OCI-LY3 (cell line): ENCODE data around the gene TPRN.

Experiments
- H2AFZ ChIP-seq: fragments of 200-600, 300-600 bp; shearing (Covaris generic); 2 replicates; pipeline ENCODE4 v1.6.0; 2014; ENCODE audit warnings: antibody characterized with exemption, low read depth, low read length
- H3K27ac ChIP-seq: fragments of 200-600, 300-600 bp; sonication (generic); 2 replicates; pipeline ENCODE4 v1.5.1; 2014; ENCODE audit warnings: mild to moderate bottlenecking, low read length, moderate library complexity, mixed read lengths
- H3K27me3 ChIP-seq: fragments of 200-600, 300-600 bp; sonication (generic); 2 replicates; pipeline ENCODE4 v1.6.1; 2014; ENCODE audit warnings: low read depth, low read length, mixed read lengths
- H3K36me3 ChIP-seq: fragments of 200-600, 300-600 bp; sonication (generic); replicated peaks from 2 replicates; pipeline ENCODE3; 2014; ENCODE audit warnings: low read depth, low read length, mixed read lengths
- H3K4me1 ChIP-seq: fragments of 300-600, 200-600 bp; sonication (generic); 2 replicates; pipeline ENCODE4 v1.6.1; 2014; ENCODE audit warnings: low read length, mixed read lengths
- H3K4me2 ChIP-seq: fragments of 200-600, 300-600 bp; sonication (generic); 2 replicates; pipeline ENCODE4 v1.6.1; 2014; ENCODE audit warnings: low read length, mixed read lengths
- H3K4me3 ChIP-seq: fragments of 300-600, 200-600 bp; sonication (generic); 2 replicates; pipeline ENCODE4 v1.5.1; 2014; ENCODE audit warnings: antibody characterized with exemption, mild to moderate bottlenecking, low read length, moderate library complexity
- H3K79me2 ChIP-seq: fragments of 300-600, 200-600 bp; shearing (Covaris generic); 2 replicates; pipeline ENCODE4 v1.6.1; 2014; ENCODE audit warnings: mild to moderate bottlenecking, low read length, mixed read lengths
- H3K9ac ChIP-seq: fragments of 300-600, 200-600 bp; shearing (Covaris generic); 2 replicates; pipeline ENCODE4 v1.6.0; 2014; ENCODE audit warnings: mild to moderate bottlenecking, low read length, moderate library complexity
- H3K9me3 ChIP-seq: fragments of 200-600, 300-600 bp; shearing (Covaris generic); 2 replicates; pipeline ENCODE4 v1.6.1; 2014; ENCODE audit warnings: low read length, mixed read lengths; ENCODE audit not compliant: insufficient read depth
- H4K20me1 ChIP-seq: fragments of 200-600, 300-600 bp; sonication (generic); 2 replicates; pipeline ENCODE4 v1.6.1; 2016; ENCODE audit warnings: low read length, mixed read lengths; ENCODE audit not compliant: insufficient read depth
- EZH2phosphoT487 ChIP-seq: fragments of 200-600 bp; shearing (Covaris generic); IDR thresholded peaks from 2 replicates; pipeline ENCODE4 v1.6.1; 2018; ENCODE audit warnings: antibody characterized with exemption, mixed run types, low read depth
- TF ChIP-seq, protein P1 (sequence below): fragments of 200-600, 300-600 bp; sonication (generic); IDR thresholded peaks from 2 replicates; pipeline ENCODE4 v1.5.1; 2014; ENCODE audit warnings: antibody characterized with exemption, low read length, low read depth

TPRN gene

DNA sequence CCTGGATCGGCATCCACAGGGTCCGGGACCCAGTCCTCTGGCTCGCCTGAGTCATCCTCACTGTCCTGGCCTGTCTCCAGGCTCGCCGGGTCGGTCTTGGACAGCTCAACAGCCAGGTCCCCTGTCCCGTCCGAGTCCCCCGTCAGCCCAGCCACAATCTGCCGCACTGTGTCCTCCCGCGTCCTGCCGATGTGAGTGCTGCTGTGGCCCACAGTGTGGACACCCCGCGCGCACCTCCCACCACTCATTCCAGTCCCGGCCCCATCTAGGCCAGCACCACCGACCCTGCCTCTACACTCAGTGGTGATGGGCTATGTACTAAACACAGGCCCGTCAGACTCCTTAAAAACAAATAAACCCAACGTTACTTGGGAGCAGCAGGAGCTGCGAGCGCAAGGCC is 18.9 kb downstream of the TPRN start:
- H2AFZ ChIP-seq = no peak overlapping the region
- H4K20me1 ChIP-seq = no peaks in the 10 kb centered on the region; the same call in 1 of the 2 replicates
- TF ChIP-seq, protein P1, sequence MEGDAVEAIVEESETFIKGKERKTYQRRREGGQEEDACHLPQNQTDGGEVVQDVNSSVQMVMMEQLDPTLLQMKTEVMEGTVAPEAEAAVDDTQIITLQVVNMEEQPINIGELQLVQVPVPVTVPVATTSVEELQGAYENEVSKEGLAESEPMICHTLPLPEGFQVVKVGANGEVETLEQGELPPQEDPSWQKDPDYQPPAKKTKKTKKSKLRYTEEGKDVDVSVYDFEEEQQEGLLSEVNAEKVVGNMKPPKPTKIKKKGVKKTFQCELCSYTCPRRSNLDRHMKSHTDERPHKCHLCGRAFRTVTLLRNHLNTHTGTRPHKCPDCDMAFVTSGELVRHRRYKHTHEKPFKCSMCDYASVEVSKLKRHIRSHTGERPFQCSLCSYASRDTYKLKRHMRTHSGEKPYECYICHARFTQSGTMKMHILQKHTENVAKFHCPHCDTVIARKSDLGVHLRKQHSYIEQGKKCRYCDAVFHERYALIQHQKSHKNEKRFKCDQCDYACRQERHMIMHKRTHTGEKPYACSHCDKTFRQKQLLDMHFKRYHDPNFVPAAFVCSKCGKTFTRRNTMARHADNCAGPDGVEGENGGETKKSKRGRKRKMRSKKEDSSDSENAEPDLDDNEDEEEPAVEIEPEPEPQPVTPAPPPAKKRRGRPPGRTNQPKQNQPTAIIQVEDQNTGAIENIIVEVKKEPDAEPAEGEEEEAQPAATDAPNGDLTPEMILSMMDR = no peak
- no peak for TF ChIP-seq EZH2phosphoT487
- no peaks in the 10 kb centered on the region; the same call in 1 of the 2 replicates for H3K4me1 ChIP-seq
- peaks cover 10% of the 10 kb centered on the region for H3K79me2 ChIP-seq
- H3K27me3 ChIP-seq = no peaks in the 10 kb centered on the region
- peaks cover 38% of the 10 kb centered on the region for H3K36me3 ChIP-seq
- no peak overlapping the region for H3K4me3 ChIP-seq
- H3K9me3 ChIP-seq = no peaks in the 10 kb centered on the region
- H3K27ac ChIP-seq = no peak overlapping the region
- H3K4me2 ChIP-seq = no peak overlapping the region
- no peak overlapping the region for H3K9ac ChIP-seq

DNA sequence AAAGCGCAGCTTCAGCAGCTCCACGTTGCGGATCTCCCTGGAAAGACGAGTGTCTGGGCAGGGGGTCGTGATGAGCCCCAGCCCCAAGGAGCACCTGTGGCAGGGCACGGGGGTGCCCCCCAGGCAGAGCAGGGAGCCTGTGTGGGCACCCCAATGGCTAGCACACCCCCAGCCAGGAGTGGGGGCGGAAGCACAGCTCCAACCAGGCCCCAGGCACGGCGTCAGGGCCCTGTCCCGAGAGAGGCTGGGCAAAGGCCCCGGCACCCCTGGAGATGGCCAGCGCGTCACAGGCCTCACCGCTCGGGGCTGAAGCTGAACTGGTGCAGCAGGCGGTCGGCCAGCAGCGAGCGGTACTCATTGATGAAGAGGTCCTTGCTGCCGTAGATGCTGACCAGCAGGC is 20.1 kb downstream of the TPRN start:
- H3K4me2 ChIP-seq = no peak overlapping the region
- H3K9ac ChIP-seq = no peak overlapping the region
- no peak overlapping the region for H3K4me3 ChIP-seq
- no peaks in the 10 kb centered on the region for H3K4me1 ChIP-seq
- H3K27me3 ChIP-seq = no peaks in the 10 kb centered on the region
- no peaks in the 10 kb centered on the region; the same call in 1 of the 2 replicates for H4K20me1 ChIP-seq
- H3K79me2 ChIP-seq = no peaks in the 10 kb centered on the region; the same call in 1 of the 2 replicates
- no peaks in the 10 kb centered on the region for H3K9me3 ChIP-seq
- no peak overlapping the region for H3K27ac ChIP-seq
- no peak for TF ChIP-seq EZH2phosphoT487
- TF ChIP-seq, protein P1 = no peak
- H3K36me3 ChIP-seq = peaks cover 35% of the 10 kb centered on the region
- no peak overlapping the region for H2AFZ ChIP-seq

DNA sequence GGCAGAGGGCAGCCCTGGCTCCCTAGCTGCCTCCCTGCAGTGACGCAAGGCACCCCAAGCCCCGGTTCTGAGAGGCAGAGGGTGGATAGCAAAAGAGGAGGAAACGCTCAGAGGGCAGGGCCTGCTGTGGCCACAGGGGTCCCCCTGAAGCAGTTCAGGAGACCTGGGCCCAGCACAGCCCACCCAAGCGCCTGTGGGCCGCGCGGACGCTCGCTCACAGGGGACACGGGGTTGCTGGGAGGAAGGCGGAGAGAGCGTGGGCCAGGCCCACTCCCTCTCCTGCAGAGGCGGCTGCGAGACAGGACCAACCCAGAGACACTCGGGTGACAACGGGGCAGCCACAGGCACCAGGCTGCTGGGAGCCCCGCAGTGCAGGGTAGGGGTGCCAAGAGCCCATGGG is 20.8 kb downstream of the TPRN start:
- H3K4me1 ChIP-seq = peaks cover 7% of the 10 kb centered on the region
- no peak overlapping the region for H3K27ac ChIP-seq
- H3K36me3 ChIP-seq = peaks cover 35% of the 10 kb centered on the region

DNA sequence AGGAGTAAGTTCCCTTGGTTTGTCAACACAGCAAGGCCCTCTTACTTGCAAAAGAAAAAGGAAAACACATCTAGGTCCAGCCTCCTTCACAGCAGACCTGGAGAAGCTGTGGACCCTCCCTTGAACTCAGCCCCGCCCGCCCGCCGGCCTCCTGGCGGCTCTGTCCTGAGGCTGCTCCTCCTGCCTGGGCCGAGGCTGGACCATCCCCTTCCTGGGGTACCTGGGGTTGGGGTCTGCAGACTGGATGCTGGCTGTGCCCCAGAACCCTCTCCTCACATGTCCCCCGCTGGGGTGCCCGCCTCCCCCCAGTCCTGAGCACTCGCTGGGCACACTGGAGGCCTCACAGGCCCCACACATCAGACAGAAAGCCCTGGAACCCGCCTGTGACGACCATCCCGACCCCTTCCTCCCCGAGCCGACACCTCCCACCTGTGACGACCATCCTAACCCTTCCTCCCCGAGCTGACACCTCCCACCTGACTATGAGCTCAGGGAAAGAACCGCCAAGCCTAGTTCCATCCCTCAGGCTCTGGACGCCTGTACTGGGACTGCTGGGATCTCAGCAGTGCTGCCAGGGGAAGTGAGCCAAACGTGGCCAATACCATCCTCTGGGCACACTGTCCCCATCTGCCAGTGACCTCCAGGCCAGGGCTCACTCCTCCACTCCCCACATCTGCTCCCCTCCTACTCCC is 21.5 kb downstream of the TPRN start:
- TF ChIP-seq, protein P1 = no peak
- TF ChIP-seq EZH2phosphoT487 = no peak
- Histone ChIP-seq H3K4me3 (no peak overlapping the region), H3K9me3 (no peaks in the 10 kb centered on the region), H3K27ac (no peak overlapping the region), H3K27me3 (no peaks in the 10 kb centered on the region), H4K20me1 (no peaks in the 10 kb centered on the region; the same call in 1 of the 2 replicates), H3K9ac (no peak overlapping the region), H3K4me2 (no peak overlapping the region), H3K36me3 (peaks cover 35% of the 10 kb centered on the region), H2AFZ (no peak overlapping the region), H3K4me1 (peaks cover 12% of the 10 kb centered on the region), H3K79me2 (no peaks in the 10 kb centered on the region)

More for the DNA sequence above, 20.8 kb downstream of the TPRN start:
- Histone ChIP-seq H3K9ac (no peak overlapping the region), H3K4me2 (no peak overlapping the region), H3K27me3 (no peaks in the 10 kb centered on the region), H3K79me2 (no peaks in the 10 kb centered on the region), H2AFZ (no peak overlapping the region), H3K4me3 (no peak overlapping the region), H3K9me3 (no peaks in the 10 kb centered on the region), H4K20me1 (no peaks in the 10 kb centered on the region; the same call in 1 of the 2 replicates)
- TF ChIP-seq, protein P1 = no peak
- TF ChIP-seq EZH2phosphoT487 = no peak
